Inflammatory macrophage (primary cell): ENCODE results near the gene IFI30.
"Not testable (repeated sequence)": the region's sequence is repeated elsewhere in the genome, so short reads cannot be mapped to it uniquely, and the experiment has no call there.

ENCODE experiments used
- DNase-seq, 2 donors: peaks; one replicate each; pipeline ENCODE4 v3.0.0-alpha.2; 2020 to 2022

The IFI30 gene

DNA sequence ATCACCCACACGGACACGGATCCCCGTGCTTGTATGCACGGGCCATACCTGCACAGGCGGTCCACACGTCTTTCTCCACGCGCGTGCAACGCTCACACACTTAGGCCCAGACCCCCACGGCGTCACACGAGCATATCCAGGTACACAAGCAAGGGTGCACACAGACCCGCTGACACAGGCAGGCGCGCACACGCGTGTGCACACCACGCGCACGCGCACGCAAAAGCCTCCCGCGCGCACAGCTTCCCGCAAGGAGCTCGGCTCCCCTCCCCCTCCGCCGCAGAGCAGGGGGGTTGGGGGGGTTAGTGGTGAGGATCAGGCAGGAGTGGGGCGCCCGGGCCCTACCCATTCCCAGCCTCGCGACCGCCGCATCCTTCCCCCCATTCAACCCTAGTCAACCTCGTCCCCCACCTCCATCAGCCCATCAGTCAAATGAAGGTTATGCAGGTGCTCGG, 29.8 kb downstream of the IFI30 start:
- peak in 1 of 2 donors; percentile 25 for DNase-seq

DNA sequence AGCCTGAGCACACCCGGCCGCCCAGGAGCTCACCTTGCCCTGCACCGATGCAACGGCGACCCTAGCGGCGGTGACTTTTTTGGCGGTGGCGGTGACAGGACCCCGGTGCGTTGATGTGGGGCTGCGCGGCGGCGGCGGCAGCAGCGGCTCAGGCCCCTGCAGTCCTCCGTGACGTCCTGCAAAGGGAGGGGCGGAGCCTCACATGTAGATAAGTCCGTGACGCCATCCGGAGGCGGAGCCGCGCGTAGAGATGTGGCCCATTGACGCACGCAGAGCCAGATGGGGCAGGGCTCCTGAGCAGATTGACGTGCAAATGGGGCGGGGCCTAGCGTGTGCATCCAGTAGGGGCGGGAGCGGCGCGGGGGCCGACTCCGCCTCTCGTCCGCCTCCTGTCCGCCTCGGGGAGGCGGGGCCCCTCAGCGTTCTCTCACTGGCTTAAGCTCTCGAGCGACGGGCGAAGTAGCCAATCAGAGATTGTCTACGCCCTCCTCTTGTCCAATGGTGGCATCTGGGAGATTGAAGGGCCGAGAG, 30.3 kb downstream of the IFI30 start, which contains the start of gene RAB3A:
RAB3A (minus strand) TSS at position 180 of the 531 bp plus-strand sequence. CDS start 1,302 bp downstream, outside the sequence.
- peak; percentile 100 for DNase-seq

DNA sequence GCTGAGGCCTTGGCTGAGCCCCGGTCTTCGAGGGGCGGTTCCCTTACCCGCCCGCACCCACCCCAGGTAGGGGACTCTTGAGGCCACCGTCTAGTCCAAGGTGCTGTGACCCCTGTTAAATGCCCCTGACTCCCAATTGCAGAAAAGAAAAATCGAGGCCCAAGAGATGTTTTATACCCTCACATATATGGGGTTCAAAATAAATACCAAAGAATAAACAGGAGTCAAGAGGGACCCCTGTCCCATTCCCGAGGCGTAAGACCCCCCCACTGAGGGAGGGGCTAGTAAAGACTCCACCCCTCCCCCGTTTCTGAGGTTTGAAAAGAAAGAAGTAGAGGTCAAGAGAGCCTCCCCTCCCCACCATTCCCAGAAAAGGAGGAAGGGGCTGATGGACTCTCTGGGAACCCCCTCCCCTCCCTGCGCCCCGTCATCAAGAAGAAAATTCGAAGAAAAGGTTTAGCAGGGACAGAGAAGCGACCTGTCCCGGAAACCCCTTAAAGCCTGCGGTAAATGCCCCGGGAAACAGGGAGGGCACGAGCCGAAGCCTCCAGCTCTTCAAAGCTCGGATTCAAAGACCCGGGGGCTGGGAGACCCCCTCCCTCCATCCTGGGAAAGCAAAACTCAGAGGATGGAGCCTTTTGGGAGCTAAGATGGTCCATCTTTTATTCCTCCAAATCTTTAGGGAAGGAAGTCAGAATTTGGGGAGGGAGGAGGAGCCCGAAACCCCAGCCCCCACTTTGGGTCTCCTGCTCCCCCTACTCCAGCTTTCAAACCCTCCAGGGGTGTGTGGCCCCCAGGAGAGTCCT, 31.0 kb downstream of the IFI30 start:
- peak in 1 of 2 donors; percentile 10 for DNase-seq

DNA sequence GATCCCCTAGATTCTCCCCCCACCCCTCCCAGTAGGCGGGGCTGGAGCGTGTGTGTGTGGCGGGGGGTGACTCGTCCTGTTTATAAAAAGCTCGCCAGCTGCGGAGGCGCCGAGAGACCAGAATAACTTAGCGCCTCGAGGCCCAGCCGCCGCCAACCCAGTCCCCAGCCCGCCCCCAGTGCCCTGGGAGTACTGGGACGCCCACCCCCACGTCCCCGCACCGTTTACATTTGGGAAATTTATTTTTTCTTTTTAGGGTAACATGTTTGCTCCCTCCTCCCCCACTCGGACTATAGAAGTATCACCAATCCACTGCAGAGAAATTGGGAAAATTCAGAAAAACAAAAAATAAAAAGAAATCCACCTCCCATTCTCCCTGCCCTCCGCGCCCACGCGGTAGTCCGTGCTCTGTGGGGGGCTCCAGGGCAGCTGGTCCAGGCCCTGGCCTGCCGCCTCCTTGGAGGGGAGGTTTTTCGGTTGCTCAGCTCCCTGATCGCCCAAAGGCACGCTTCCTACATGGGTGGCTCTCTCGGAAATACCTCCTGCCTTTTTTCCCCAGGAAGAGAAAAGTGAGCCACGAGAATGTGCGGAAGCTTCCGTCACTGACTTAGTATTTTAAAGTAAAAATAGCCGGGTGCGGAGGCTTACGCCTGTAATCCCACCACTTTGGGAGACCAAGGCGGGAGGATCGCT, 31.7 kb downstream of the IFI30 start:
- peak in 1 of 2 donors; percentile 47 for DNase-seq

DNA sequence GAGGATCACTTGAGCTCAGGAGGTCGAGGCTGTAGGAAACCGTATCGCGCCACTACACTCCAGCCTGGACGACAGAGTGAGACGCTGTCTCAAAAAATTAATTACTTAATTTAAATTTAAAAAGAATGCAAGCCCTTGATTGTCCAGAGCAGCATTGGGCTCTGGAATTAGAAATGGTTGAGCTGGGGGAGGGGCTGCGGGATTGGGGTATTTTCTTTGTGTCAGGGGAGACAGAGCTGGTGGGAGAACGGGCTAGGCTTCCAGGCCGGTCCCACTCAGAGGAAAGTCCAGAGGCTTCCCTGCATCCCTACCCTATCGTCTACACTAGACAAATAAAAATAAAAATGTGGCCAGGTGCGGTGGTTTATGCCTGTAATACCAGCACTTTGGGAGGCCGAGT, 32.4 kb downstream of the IFI30 start:
- DNase-seq: no peak

DNA sequence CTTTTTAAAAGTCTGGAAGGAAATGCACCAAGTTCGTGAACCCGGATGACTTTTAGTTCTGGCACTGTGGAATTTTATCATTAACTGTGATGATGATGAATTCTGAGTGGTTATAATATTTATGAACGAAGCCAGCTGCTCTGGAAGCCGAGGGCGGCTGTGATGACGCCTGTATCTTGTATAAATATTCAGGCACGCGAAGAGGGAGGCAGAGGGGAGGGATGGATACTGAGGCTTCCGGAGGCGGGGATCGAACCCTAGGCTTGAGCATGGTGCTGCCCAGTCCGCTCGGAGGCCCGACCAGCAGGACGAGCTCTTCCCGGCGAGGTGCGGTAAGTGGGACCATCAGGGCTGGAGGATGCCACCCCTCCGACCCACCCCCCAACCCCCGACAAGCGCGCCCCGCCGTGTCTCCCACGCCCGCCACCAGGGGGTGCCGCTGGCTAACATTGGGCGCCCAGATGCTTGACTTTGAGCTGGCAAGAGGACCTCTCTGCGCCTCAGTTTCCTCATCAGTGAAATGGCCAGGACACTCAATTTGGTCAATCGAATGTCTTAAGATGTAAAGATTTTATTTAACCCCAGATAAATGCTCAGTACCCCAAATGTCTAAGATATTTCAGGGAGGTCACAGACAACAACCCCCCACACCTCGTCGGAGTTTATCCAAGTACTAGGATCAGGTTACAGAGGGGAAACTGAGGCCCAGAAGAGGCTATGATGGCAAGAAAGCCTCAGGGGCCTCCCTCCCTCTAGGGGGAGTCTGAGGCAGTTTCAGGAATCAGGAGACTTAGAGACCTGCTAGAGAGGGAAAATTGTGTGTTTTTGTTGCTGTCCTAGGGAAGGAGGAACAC, 34.7 kb downstream of the IFI30 start:
- DNase-seq: peak in 1 of 2 donors; percentile 30

DNA sequence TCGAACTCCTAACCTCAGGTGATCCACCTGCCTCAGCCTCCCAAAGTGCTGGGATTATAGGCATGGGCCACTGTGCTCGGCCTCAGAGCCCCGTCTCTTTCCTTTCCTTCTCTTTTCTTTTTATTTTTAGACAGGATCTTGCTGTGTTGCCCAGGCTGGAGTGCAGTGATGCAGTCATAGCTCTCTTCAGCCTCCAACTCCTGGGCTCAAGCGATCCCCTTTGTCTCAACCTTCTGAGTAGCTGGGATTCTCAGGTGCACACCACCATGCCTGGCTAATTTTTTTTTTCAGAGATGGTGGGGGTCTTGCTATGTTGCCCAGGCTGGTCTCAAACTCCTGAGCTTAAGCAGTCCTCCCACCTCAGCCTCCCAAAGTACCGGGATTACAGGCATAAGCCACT, 36.3 kb downstream of the IFI30 start:
- DNase-seq: not testable (repeated sequence)

DNA sequence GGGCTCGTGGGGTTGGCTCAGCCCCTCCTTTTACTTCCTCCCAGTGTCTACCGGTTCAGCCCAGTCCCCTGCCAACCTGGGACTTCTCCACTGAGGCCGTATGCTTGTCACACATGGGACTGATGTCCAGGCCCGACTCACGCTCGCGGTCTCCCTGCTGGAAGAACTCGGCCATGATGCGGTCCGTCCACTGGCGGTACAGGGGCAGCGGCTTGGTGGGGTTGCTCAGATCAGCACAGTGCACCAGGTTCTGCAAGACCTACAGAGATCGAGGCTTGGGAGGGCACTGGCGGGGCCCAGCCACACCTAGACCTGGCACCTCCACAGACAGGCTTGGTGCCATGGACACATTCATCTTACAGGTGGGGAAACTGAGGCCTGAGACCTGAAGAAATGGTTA, 38.1 kb downstream of the IFI30 start:
- no peak for DNase-seq

DNA sequence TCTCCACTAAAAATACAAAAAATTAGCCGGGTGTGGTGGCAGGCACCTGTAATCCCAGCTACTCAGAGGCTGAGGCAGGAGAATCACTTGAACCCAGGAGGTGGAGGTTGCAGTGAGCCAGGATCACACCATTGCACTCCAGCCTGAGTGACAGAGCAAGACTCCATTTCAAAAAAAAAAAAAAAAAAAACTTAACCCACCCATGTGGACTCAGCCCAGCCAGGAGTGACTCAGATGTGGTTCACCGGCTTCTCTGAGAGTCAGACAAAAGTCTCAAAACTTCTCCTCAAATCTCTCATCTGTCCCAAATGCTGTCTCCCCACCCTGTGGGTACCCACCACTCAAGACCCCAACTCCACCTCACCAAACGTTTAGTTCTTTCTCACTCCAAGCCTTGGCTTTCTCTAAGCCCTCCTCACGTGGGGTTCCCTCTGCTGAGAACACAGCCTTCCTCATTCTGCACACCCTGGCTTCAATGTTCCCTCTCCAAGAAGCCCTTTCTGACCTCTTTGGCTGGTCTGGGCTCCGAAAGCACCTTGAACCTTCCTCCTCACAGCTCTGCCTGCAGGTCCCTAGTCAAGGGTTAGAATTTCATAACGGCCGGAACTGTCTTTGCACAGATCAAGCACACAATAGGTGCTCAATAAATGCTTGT, 41.3 kb downstream of the IFI30 start:
- no peak for DNase-seq

DNA sequence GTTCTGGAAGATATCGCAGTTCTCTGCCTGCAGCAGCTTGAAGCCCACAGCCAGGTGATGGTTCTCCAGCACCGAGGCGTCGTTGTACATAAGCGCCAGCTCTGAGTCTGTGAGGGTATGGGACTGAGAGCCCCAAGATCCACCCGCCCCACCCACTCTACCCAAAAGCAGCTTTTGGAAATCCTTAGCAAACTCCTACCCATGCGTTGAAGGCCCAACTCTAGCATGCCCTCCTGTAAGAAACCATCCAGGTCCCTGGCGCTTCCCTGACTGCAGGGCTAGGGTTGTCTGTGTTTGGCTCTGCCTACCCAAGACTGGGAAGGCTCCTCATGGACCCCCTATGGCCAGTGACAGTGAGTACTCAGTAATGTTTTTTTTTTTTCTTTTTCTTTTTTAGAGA, 43.2 kb downstream of the IFI30 start:
- no peak for DNase-seq

DNA sequence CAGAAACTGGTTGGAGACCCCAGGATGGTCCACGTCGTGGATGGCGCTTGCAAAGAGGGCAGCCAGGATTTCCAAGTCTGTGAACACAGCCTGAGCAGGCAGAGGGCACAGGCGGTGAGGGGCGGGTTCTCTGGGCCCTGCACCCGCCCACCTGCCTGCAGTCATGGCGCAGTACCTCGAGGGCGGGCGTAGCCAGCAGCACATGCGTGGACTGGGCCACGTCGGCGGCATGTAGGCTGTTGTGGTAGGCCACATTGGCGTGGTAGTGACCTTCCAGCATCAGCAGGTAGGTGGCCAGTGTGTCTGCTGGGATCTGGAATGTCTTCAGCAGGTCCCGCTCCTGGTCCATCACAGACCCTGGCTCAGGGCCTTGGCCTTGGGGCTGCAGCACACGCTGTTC, 44.5 kb downstream of the IFI30 start:
- DNase-seq: no peak

DNA sequence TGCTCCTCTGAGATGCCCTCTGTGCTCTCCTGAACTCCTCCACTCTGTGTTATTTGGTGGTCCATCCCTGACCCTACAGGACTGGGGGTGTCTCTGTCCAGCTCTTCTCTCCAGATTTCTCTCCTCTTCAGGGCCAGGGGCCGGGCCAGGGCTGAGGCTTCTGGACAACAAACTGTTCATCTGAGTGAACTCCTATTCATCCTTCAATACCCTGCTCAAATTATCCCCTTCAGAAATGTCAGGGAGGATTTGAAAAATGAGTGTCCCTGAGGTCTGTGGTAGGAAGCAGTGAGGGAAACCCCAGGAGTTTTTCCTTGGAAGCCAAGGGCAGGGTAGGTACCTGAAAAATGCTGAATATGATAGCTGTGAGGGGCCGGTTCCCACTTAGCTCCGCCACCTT, 45.0 kb downstream of the IFI30 start:
- no peak for DNase-seq

DNA sequence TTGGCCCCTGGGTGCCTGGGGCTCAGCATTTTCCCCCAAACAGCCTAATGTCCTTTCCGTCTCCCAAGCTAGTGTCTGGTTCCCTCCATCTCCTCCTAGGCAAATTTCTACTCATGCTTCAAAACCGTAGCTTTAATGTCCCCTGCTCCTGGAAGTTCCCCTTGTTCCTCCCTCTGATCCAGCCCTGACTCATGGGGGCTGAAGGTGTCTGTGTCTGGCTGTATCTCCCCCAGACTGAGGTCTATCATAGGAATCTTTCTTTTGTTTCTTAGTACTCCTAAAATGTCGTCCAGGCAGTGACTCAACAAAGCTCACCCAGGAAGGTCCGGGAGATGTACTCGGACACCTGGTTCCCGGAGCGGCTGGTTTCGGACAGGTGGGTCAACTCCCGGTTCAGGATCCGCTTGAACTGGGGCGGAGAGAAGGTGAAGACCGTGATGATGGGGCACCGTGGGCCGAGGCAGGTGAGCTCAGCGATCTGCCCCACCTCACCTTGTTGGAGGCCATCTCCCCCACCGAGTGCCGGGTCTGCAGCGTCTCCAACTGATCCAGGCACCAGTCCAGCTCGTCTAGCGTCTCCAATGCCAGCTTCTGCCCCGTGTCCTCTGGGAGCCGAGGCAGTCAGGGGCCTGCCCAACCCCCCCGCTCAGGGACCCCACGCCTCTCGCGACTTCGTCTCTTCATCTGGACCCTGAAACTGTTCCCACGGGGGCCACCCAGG, 46.5 kb downstream of the IFI30 start:
- no peak for DNase-seq

DNA sequence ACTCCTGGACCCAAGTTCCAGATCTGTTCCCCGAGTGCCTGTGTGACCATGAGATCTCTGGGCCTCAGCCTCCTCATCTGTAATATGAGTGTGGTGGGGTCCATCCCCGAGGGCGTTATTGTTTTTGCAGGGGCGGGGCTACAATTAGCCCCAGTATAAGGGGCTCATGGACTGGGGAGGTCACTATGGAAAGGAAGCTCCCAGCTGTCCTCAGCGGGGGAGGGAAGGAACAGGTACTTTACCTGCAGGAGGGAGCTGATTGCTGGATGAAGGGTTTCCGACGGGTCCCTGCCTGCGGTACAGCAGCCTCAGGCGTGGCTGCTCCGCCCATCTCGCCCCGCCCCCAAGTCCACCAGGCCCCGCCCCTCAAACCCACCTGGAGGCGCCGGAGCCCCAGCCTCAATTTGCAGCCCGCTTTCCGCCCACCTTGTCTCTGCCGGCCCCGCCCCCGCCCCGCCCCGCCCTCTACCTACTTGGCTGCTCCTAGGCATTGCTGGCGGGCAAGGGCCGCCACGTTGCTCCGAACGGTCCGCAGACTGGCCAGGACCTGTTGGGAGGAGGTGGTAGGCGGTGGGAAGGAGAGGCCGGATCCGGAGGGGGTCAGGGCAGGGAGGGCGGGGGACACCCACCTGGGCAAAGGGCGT, 47.1 kb downstream of the IFI30 start:
- DNase-seq: no peak

DNA sequence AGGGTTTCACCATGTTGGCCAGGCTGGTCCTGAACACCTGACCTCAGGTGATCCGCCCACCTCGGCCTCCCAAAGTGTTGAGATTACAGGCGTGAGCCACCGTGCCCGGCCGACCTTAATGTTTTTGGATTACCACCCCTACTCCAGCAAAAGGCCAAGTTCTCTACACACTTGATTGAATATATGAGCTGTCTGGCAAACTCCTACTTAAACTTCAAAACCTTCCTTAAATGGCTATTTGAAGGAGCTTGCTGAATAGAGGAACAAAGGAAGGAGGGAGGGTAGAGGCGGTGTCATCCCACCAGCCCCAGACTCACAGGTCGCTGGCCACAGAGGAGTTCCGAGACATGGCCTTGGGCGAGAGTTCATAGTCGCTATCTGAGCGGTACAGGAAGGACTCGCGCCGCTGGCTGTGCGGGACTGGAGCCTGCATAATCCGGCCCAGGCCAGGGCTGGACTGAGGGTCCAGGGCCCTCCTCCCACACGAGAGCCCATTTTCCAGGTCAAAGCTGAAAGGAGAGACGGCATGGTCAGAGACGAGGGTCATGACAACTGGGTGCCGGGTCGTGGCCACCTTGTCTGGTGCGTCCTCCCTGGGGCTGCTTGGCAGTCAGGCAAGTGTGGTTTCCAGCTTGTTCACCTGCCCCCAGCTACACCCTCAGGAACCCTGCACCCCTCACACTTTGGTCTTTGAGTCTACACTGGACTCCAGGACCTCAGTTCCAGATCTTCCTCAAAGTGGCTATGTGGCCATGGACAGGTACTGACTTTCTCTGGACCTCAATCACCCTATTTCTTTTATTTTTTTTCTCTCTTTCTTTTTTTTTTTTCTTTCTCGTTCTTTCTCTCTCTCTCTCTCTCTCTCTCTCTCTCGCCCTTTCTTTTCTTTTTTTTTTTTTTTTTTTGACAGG, 48.5 kb downstream of the IFI30 start:
- DNase-seq: no peak

DNA sequence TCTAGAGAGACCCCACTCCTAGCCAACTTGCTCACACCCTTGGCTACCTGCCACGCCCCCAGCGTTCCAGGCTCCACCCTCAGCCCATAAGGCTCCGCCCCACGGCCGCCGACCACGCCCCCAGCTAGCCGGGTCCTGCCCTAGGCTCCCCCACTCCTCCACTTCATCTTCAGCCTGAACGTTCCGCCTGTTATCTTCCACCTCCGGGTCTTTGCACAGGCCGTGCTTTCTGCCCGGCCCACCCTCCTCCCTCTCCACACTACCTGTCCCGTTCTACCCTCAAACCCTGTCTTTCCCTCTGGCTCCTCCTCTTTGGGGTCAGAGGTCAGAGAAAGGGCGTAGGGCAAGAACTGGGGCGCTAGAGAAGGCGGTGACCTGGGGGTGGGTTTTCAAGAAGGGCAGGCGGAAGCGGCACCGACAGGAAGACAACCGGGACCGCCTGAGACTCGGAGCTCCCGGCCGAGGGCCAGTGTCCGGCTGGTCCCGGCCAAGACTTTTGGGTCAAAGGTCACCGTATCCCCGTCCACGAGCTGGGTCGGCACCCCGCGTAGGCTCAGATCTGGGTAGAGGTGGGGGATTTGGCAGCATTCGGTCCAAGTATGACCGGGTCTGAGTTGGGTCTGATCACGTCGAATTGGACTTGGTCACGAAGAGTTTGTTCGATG, 50.4 kb downstream of the IFI30 start:
- DNase-seq: peak; percentile 38 to 58

DNA sequence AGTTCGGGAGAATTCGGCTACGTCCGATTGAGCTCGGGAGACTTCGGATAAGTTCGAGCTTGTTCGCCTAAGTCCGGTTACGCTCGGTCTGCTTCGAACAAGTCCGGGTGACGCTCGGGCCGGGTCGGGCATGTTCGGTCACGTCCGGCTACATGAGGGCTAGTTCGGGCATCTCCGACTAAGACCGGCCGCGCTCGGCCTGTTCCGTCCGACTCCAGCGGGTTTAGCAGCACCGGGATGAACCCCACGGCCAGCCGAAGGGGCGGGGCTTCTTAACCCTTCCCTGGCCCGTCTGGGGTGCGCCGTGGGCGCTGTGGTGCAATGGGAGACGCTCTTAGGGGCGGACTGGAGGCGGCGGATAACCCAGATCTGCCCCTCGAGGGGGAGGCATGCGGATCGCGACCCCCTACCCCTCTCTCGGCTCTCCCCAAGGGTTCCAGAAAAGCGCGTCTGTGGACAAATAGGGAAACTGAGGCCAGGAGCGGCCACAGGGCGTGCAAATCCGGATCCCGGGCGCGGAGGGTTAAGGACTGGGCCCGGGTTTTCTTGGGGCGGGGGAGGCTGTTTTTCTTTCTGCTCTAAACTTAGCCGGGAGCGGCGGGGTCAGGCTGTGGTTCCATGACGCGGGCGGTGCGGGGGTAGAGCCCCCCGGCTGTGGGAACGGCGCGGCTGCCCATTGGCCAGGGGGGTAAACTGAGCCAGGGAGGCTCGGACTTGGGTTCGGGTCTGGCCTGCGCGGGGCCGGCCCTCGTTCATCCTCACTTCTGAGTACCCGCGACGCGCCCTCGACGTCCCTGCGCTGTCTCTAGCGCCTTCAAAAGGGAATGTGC, 51.1 kb downstream of the IFI30 start:
- peak; percentile 99 to 100 for DNase-seq

DNA sequence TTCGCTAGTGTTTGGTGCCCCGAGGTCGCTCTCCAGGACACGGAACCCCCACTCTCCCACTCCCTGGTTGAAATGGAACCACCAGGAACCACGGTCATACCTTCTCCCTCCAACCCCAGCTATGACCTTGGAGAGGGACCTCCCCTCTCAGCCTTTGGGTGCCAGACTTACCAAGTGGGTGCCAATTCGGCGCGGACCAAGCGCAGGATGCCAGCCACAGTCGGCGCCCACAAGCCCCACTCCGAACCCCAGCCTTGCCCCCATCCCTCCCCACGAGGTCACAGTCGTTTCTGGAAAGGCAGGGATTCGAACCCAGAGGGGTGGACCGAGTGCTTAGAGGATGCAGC, 51.7 kb downstream of the IFI30 start:
- no peak for DNase-seq
